SHP77 treated with DMSO at 0.1 percent for 48 hours (cell line): ENCODE results near the gene PTPN7.
"Not testable (repeated sequence)": the region's sequence is repeated elsewhere in the genome, so short reads cannot be mapped to it uniquely, and the experiment has no call there.

ENCODE experiments used
- DNase-seq: peaks from one replicate; lab custom pipeline; 2025; lab: John Stamatoyannopoulos, UW

PTPN7 gene

DNA sequence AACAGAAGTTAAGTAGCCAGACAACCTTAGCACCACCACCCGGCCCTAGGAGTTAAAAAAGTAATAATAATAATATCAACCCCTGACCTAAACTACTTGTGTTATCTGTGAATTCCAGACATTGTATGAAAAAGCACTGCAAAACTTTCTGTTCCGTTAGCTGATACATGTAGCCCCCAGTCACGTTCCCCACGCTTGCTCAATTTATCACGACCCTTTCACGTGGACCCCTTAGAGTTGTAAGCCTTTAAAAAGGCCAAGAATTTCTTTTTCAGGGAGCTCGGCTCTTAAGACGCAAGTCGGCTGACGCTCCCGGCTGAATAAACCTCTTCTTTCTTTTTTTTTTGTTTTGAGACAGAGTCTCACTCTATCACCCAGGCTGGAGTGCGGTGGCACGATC lies 6.7 kb upstream of the PTPN7 start:
- not testable (repeated sequence) for DNase-seq

GRCh38 chr1:202165942-202166843 lies 5.8 kb upstream of the PTPN7 start:
- DNase-seq, result no peak

DNA sequence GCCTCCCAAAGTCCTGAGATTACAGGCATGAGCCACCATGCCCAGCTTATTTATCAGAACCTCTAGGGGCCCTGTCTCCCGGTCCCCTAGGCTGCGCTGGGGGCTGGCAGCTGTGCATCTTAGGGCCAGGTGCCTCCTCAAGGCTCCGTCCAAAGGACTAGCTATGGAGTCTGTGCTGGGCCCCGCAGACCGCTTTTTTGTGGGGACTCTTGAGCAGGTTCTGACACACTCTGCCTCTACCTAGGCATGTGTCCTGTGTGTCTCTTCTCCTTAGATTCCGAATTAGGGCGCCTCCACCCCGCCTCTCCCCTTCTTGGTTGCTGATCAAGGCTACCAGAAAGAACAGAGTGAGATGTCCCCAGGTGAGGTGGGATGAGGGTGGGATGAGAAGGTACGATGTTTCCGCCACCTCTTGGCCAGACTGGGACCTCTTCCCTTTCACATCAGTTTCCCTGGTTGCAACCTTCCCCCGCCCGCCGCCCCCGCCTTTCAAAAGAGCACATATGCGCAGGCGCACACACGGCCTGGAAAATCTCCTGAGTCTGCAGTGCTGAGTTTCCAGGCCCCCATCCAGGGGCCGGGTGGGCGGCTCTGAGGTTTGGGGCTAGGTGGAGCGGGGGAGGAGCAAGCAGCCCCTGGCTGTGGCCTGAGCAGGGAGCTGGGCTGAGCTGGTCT lies 5.0 kb upstream of the PTPN7 start:
- DNase-seq, result no peak

- DNase-seq, result no peak
These were observed 4.1 kb upstream of the PTPN7 start for GRCh38 chr1:202164271-202165037.

- no peak for DNase-seq
These were observed 3.2 kb upstream of the PTPN7 start for GRCh38 chr1:202163281-202164270.

DNA sequence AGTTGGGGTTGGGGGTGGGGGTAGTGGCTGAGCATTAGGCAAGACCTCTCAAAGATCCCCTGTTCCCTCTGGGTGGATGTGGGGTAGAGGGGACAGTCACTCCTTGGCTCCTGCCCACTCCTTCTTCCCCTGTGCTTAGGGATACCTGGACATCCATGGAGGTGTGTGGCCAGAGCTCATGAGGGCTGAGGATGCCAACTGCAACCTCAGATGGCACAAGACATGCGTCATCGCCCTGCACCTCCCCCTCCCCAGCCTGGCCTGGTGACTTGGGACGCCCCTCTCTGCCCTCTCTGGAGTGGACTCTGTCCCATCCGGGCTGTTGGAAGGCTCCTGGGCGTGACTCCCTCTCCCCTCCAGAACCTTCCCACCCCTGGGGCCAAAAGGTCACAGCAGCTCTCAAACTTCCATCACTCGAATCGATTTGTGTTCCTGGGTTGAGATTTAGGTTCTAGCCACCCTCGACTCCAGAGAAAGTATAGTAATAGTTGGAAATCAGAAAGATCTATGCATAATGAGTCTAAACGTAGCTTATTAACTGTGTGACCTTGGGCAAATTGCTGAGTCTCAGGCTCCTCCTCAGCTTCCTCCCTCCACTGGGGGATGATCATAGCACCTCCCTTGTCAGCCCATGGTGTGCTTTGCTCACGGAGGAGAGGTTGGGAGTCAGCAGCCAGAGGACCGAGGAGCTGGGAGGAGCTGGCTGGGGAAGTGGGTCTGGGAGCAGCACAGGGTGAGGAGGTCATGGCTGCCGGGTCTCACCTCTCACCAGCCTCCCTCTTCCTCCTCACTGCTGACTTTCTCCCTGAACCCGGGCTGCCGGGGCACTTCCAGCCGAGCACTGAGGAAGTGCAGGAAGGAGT lies 2.2 kb upstream of the PTPN7 start:
- DNase-seq, result no peak

GRCh38 chr1:202162047-202162417 lies 1.6 kb upstream of the PTPN7 start:
- DNase-seq, result no peak

GRCh38 chr1:202161151-202162046 lies 997 bp upstream of the PTPN7 start:
- DNase-seq, result no peak

- no peak for DNase-seq
These were observed 649 bp downstream of the PTPN7 start for GRCh38 chr1:202159534-202160371.

DNA sequence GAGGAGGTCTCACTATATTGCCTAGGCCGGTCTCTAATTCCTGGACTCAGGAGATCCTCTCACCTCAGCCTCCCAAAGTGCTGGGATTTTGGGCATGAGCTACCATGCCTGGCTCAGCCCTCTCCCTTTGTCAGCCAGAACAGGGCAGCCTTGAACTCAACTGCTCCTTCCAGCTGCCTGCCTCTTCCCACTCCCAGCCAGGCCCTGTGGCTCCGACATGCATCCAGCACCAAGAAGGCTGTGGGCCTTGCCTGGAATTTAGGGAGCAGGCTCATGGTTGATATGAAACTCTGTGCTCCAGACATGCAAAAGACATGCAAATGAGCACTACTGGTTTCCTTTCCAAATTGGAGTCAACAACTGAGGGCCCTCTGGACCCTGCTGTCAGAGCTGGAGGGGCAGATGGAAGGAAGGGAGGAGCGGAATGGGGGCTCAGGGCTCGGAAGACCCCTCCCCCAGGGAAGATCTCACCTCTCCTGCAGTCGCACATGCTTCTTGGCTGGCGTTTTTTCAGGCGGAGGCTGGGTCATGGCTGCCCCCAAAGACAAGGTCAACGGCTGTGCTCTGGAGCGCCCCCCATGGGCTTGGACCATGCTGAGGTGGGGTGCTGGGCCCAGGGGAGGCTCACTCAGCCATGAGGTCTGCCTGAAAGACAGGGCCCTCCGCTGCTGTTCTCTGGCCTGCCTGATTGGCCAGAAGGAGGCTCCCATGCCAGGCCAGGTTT lies 1.4 kb downstream of the PTPN7 start:
- DNase-seq, result no peak

GRCh38 chr1:202157945-202158344 lies 2.5 kb downstream of the PTPN7 start:
- DNase-seq, result no peak

- DNase-seq, result no peak
These were observed 3.8 kb downstream of the PTPN7 start for GRCh38 chr1:202156590-202156989.

- no peak for DNase-seq
These were observed 4.9 kb downstream of the PTPN7 start for GRCh38 chr1:202155478-202156021.

DNA sequence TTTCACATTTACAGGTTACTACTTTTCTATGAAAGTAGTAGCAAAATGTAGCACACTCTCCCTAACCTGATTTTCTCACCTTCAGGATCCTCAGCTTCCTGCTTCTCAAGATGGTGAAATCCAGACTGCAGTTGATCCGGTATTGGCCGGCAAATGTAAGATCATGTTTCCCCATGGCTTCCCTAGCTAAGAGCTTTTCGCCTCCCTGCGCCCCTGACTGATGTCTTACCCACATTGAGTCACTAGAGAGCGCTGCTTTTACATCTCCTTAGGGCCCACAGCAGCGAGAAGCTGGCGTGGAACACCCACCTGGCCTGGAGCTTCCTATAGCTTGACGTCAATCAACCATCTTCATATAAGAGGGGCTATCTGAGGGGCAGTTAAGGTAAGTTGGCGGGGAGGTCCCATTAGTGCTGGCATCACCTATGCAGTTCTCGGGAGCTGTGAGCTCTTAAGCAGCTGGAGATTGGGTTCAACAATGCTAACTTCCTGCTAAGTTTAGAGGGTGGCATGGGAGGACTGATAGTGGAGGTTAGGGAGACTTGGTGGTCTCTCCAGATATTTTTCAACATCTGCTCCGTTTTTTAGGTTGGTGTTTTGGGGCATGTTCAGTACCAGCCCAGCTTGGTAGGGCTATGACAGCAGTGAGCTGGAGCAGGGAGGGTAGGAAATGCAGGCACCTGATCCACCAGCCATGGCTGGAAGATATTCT lies 5.5 kb downstream of the PTPN7 start:
- peak; percentile 41 for DNase-seq

GRCh38 chr1:202154148-202154765 lies 6.1 kb downstream of the PTPN7 start:
- DNase-seq, result no peak

- no peak for DNase-seq
These were observed 7.1 kb downstream of the PTPN7 start for GRCh38 chr1:202153284-202153683.
